Esophagus (tissue), 2 donors: ENCODE results near the gene KCNT1. TPM values are rescaled to one million over a fixed set of nuclear protein-coding genes. Genes with fewer than 3 reads are reported as not detected.

ENCODE experiments used
- H3K27ac ChIP-seq, 2 donors: one replicate each; pipeline ENCODE4 v1.5.1; 2013; ENCODE audit warnings: low read depth in 2 of 2, mild to moderate bottlenecking in 2 of 2, inconsistent platforms in 1 of 2, low read length in 1 of 2, moderate library complexity in 1 of 2
- H3K27me3 ChIP-seq, 2 donors: one replicate each; pipeline ENCODE4 v1.6.1; 2013; ENCODE audit warnings: low read length in 2 of 2, control low read depth in 1 of 2, mild to moderate bottlenecking in 1 of 2; ENCODE audit not compliant: insufficient read depth in 2 of 2, control insufficient read depth in 1 of 2
- H3K36me3 ChIP-seq, 2 donors: one replicate each; pipeline ENCODE4 v1.6.1; 2013; ENCODE audit warnings: low read length in 1 of 2; ENCODE audit not compliant: control insufficient read depth in 2 of 2, insufficient read depth in 2 of 2
- H3K4me1 ChIP-seq, 2 donors: one replicate each; pipeline ENCODE4 v1.6.1; 2013; ENCODE audit warnings: low read length in 1 of 2; ENCODE audit not compliant: control insufficient read depth in 2 of 2, insufficient read depth in 2 of 2
- H3K4me3 ChIP-seq, 2 donors: one replicate each; pipeline ENCODE4 v1.5.1; 2013; ENCODE audit warnings: low read length in 2 of 2, mild to moderate bottlenecking in 2 of 2, low read depth in 1 of 2, moderate library complexity in 1 of 2
- H3K9me3 ChIP-seq, 2 donors: one replicate each; pipeline ENCODE4 v1.6.1; 2013; ENCODE audit warnings: mild to moderate bottlenecking in 2 of 2, low read depth in 1 of 2, low read length in 1 of 2, moderate library complexity in 1 of 2; ENCODE audit not compliant: control insufficient read depth in 2 of 2, insufficient read depth in 1 of 2
- WGBS, 2 donors: extraction: QIAGEN DNeasy Blood & Tissue Kit; methylation state at CpG; one replicate each; pipeline ENCODE4 v1.1.7; 2013; 5-methylcytosine and 5-hydroxymethylcytosine counted together
- polyA plus RNA-seq, 2 donors: library from polyadenylated mRNA; stranded (reverse); fragments of 200-250 nt; gene quantifications; one replicate each; pipeline ENCODE4 v1.2.3, GENCODE V29; 2013
- donor health status: healthy with polysubstance abuse.
- donor health status: Bipolar disorder and iron deficiency.

The KCNT1 gene
- under 1 TPM; 0.06 to 0.14 TPM for polyA plus RNA-seq

DNA sequence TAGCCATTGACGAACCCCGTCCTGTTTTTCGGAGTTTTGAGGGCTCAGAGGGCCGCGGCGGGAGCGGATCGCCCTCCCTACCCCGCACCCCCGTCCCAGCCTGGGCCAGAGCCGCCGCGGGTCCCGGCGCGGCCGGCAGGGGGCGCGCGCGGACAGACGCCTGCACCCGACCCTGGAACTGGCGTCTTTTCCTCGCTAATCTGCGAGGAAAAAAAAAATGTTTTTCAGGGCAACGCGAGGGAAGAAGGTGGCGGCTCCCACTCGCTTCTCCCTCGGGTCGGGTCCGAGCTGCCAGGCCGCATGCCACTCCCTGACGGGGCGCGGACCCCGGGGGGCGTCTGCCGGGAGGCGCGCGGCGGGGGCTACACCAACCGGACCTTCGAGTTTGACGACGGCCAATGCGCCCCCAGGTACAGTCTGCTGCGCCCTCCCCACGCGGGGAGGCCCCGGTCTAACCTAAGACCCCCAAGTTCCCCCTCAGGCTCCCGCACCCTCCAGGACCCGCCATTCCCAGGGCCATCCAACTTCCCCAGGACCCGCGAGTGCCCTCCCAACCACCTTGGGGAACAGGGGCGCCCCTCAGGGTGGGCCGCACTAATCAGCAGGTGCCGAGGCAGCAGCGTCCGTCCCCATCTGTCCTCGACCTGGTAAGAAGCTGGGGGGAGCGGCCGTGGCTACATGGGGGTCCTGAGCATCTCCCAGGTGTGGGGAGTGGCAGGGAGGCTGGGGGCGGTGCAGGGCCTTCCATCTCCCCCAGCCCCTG, at the start of gene KCNT1:
Gene KCNT1 (plus strand): TSS at position 227 of the 763 bp plus-strand sequence. CDS start 74 bp downstream, at position 301.
- Histone ChIP-seq H3K4me1 (peaks cover 0 to 4% of the 10 kb centered on the region in 2 donors), H3K36me3 (no peaks in the 10 kb centered on the region), H3K27ac (no peak within 1 kb of the TSS), H3K9me3 (no peaks in the 10 kb centered on the region), H3K4me3 (no peak within 1 kb of the TSS), H3K27me3 (no peaks in the 10 kb centered on the region)
- WGBS, 2 donors: 12 to 13% methylated on average over 66 of the region's 66 CpGs

DNA sequence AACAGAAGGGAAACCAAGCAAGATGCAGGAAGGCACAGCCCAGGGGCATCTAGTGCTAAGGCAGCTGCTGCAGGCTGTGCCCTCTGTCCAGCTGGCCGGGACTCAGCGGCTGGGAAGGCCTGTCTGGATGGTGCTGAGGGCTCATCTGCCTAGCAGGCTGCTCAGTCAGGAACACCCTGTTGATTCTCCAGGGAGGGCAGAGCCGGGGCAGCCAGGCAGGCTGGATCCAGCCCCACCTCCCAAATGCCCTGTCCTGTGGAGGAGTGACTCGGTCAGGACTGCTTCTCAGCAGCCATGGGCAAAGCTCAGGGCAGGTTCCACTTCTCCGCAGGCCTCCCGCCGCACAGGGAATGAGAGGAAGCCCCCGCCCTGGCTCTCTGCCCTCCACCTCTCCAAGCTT, 46.7 kb upstream of the KCNT1 start:
- 69 to 80% methylated on average over 8 of the region's 8 CpGs for WGBS, 2 donors
- H3K4me1 ChIP-seq: peaks cover 0 to 3% of the 10 kb centered on the region in 2 donors
- no peak overlapping the region for H3K4me3 ChIP-seq
- H3K36me3 ChIP-seq: no peaks in the 10 kb centered on the region
- peaks cover 0 to 3% of the 10 kb centered on the region in 2 donors for H3K9me3 ChIP-seq
- H3K27me3 ChIP-seq: peaks cover 0 to 4% of the 10 kb centered on the region in 2 donors
- H3K27ac ChIP-seq: no peak overlapping the region

DNA sequence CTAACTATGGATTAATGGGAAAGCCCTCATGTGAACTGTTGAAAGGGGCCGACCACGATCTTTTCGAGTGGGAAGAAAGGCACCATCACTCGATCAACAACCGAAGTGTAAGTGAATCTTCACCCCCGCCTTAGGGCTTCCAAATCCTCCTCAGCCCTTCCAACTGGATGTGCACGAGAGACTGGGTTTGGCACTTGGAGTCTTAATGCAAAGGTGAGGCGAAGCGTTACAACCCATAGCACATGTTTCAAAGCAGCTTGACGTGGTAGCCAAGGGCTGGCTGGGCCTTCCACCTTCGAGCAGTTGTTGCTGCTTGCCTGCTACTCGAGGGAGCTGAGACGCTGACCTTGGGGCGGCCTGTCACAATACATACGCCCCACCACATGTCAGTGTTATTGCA, 44.6 kb upstream of the KCNT1 start:
- no peak overlapping the region for H3K27ac ChIP-seq
- peaks cover 0 to 4% of the 10 kb centered on the region in 2 donors for H3K27me3 ChIP-seq
- WGBS, 2 donors: 85 to 86% methylated on average over 15 of the region's 15 CpGs
- no peaks in the 10 kb centered on the region for H3K9me3 ChIP-seq
- no peaks in the 10 kb centered on the region for H3K36me3 ChIP-seq
- no peak overlapping the region for H3K4me3 ChIP-seq
- H3K4me1 ChIP-seq: no peaks in the 10 kb centered on the region

DNA sequence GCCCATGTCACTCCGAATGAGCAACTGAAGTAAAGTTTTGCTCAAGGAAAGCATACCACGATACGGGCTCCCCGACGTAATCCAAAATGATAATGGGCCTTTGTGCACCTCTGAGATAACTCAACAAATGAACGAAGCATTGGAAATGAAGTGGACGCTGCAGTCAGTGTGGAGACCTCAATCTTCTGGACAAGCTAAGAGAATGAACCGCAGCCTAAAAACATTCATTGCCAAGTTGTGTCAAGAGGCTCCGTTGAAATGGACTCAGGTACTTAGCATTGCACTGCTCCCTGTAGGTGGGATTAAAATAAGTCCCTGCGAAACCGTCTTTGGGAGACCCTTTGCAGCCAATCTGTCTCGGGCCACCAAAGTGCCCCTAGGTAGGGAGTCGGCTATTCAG, 42.7 kb upstream of the KCNT1 start:
- WGBS, 2 donors: 89 to 90% methylated on average over 13 of the region's 13 CpGs
- H3K27ac ChIP-seq: no peak overlapping the region
- H3K4me3 ChIP-seq: no peak overlapping the region
- H3K4me1 ChIP-seq: no peaks in the 10 kb centered on the region
- H3K27me3 ChIP-seq: peaks cover 0 to 4% of the 10 kb centered on the region in 2 donors
- H3K36me3 ChIP-seq: no peaks in the 10 kb centered on the region
- H3K9me3 ChIP-seq: no peaks in the 10 kb centered on the region

DNA sequence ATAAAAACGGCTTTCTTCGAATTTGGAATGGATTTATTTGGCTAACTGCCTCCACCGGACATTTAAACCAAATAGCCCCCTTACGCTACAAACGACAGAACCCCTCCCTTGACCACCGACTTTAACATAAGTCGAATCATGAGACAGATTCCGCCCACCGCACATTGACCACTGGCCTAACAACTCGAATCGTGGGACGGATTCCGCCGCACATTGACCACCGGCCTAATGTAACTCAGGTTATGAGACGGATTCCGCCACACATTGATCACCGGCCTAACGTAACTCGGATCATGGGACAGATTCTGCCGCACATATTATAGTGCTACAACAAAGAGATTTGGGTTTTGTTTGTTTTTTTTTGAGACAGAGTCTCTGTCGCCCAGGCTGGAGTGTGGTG, 41.6 kb upstream of the KCNT1 start:
- Histone ChIP-seq H3K27ac (no peak overlapping the region), H3K9me3 (no peaks in the 10 kb centered on the region), H3K4me1 (no peaks in the 10 kb centered on the region), H3K27me3 (no peaks in the 10 kb centered on the region), H3K4me3 (no peak overlapping the region), H3K36me3 (no peaks in the 10 kb centered on the region)
- WGBS, 2 donors: 90 to 92% methylated on average over 22 of the region's 22 CpGs

DNA sequence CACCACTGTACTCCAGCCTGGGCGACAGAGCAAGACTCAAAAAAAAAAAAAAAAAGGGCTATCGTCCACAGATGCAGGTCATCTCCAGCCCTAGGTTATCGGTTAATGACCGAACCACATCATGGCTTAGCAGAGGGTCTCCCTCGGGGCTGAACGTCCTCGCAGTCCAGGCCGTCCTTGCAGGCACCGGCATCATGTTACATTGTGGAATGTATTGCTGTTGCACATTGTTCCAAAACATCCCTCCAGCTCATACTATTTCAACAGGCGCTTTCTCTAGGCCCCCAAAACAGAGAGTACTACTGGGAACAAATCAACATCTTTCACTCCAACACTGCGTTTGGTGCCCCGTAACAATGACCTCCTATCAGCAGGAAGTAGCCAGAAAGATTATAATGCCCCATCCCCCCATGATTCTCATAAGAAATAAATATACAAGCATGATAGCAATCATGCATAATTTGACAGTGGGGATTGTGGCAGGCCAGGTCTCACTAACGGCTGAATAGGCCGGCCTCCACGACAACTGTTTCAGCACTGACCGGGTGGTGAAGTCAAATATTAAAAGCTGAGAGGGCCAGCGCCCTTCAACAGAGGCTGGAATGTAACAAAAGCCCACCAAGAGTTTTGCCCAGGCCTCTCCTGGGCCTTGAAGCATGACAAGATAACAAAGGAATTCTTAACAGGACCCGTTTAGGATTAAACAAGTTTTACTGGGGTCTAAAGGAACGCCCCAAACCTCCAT, 40.0 kb upstream of the KCNT1 start:
- Histone ChIP-seq H3K27ac (no peak overlapping the region), H3K4me1 (no peaks in the 10 kb centered on the region), H3K27me3 (no peaks in the 10 kb centered on the region), H3K36me3 (no peaks in the 10 kb centered on the region), H3K4me3 (no peak overlapping the region), H3K9me3 (no peaks in the 10 kb centered on the region)
- 54 to 60% methylated on average over 18 to 19 of the region's 19 CpGs for WGBS, 2 donors

DNA sequence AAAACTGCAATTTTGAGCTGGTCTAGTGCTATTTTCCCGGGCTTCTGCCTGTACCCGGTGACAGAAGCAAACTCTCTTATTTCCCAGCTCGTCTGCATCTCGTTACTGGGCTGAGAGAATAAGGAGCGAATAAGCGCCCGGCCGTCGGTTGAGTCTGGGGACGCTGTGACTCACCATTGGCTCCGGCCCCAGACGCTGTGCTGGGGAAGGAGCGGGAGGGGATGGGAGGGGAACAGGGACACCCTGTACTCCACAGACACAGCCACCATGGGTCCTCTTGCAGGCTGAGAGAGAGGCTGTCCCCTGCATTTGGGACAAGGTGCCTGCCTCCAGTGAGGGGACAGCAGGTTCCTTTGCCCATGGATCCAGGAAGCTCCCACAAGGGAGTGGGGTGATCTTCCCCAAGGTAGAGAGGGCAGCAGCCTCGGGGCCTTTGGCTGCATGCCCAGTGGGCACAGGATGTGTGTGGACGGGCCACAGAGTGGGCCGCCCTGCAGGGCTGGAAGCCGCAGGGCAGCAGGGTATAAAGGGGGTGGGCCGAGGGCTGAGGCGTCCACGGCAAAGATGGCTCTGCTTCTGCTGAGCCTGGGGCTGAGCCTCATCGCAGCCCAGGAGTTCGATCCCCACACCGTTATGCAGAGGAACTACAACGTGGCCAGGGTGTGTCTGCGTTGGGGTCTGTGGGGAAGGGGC, 39.1 kb upstream of the KCNT1 start, which contains the start of gene LCN9:
Gene LCN9 (plus strand): TSS at position 552 of the 693 bp plus-strand sequence. CDS start 13 bp downstream, at position 565.
- Histone ChIP-seq H3K4me1 (no peaks in the 10 kb centered on the region), H3K36me3 (no peaks in the 10 kb centered on the region), H3K27me3 (no peaks in the 10 kb centered on the region), H3K27ac (no peak within 1 kb of the TSS), H3K9me3 (no peaks in the 10 kb centered on the region), H3K4me3 (no peak within 1 kb of the TSS)
- WGBS, 2 donors: 49 to 53% methylated on average over 25 of the region's 25 CpGs

DNA sequence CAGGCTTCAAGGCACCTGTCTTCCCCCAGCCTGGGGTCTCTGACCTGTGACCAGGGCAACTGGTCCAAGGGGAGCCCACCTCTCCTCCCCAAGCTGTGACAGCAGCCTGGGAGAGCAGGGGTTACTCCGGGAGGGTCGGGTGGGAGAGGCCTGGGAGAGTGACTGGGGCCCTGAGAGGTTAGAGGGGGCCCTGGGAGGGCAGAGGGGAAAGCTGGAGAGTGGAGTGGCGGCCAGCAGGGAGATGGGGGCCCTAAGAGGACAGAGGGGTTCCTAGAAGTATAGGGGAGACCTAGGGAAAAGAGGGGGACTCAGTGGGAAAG, 38.6 kb upstream of the KCNT1 start:
- Histone ChIP-seq H3K9me3 (no peaks in the 10 kb centered on the region), H3K4me1 (no peaks in the 10 kb centered on the region)
- WGBS, 2 donors: 55 to 62% methylated on average over 2 to 3 of the region's 3 CpGs

DNA sequence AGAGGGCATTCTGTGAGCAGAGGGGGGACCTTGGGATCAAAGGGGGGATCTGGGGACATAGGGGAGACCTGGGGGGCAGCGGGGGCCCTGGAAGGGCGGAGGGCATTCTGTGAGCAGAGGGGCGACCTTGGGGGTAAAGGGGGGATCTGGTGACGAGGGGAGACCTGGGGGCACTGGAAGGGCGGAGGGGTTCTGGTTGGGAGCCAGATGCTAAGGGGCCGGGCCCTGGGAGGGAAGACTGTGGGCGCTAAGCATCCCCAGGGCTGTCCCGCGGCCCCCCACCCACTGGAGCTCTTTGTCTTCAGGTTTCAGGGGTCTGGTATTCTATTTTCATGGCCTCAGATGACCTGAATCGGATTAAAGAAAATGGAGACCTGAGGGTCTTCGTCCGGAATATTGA, 38.1 kb upstream of the KCNT1 start:
- WGBS, 2 donors: 82 to 84% methylated on average over 11 to 12 of the region's 12 CpGs
- no peaks in the 10 kb centered on the region for H3K4me1 ChIP-seq
- no peaks in the 10 kb centered on the region for H3K36me3 ChIP-seq
- no peak overlapping the region for H3K4me3 ChIP-seq
- no peaks in the 10 kb centered on the region for H3K9me3 ChIP-seq
- no peaks in the 10 kb centered on the region for H3K27me3 ChIP-seq
- no peak overlapping the region for H3K27ac ChIP-seq

More for the DNA sequence above, 38.6 kb upstream of the KCNT1 start:
- Histone ChIP-seq H3K27ac (no peak overlapping the region), H3K36me3 (no peaks in the 10 kb centered on the region), H3K27me3 (no peaks in the 10 kb centered on the region), H3K4me3 (no peak overlapping the region)
